ENCODE results near the gene OR9Q1. TPM values are rescaled to one million over a fixed set of nuclear protein-coding genes. Genes with fewer than 3 reads are reported as not detected.

The OR9Q1 gene
- total and polyA plus RNA-seq, 2 of the 8 experiments (the other 6 are each of a cell fraction or from before 2014, with no cell fraction given) = not detected

- Histone ChIP-seq H3K27ac (ENCODE audit: low read depth, low read length) (no peak overlapping the region), H2BK5ac (ENCODE audit: low read depth, low read length) (no peak overlapping the region), H3K4me3 (ENCODE audit: extremely low read depth in 1 of 4, insufficient read depth in 2 of 4, low read depth in 3 of 4, low read length in 4 of 4) (no peak overlapping the region), H3K36me3 (ENCODE audit: control insufficient read depth in 2 of 4, insufficient read depth in 4 of 4, low read length in 3 of 4) (no peaks in the 10 kb centered on the region), H2AFZ (ENCODE audit: low read length) (peak overlapping the region; percentile 94), H3K4ac (replicated peaks; ENCODE audit: insufficient read length, low read depth, low read length) (no peak overlapping the region), H3K27me3 (replicated peaks in 1 of 4; ENCODE audit: control insufficient read depth in 3 of 4, extremely low read depth in 1 of 4, insufficient read depth in 3 of 4, low read length in 3 of 4) (no peaks in the 10 kb centered on the region), H3K56ac (replicated peaks; ENCODE audit: insufficient read length, low read depth, low read length) (no peak overlapping the region), H2BK120ac (replicated peaks; ENCODE audit: low read depth, low read length) (peak overlapping the region; percentile 44), H3K18ac (ENCODE audit: extremely low read depth, low read length) (no peak overlapping the region), H2AK5ac (ENCODE audit: low read depth, low read length) (no peak overlapping the region), H3K4me2 (ENCODE audit: insufficient read depth in 1 of 2, low read depth in 2 of 2, low read length in 2 of 2) (no peak overlapping the region; a peak in 1 of 4 replicates), H3K14ac (ENCODE audit: insufficient read length) (no peak overlapping the region), H3K4me1 (replicated peaks in 1 of 4; ENCODE audit: control insufficient read depth in 3 of 4, insufficient read depth in 4 of 4, low read length in 3 of 4) (peaks cover 0 to 19% (median 16%) of the 10 kb centered on the region in 4 experiments; a peak in 6 of 7 replicates), H4K5ac (ENCODE audit: insufficient read length, low read depth, low read length) (no peak overlapping the region), H3K23me2 (ENCODE audit: low read depth, low read length) (no peaks in the 10 kb centered on the region), H4K91ac (replicated peaks; ENCODE audit: insufficient read length, low read length) (no peak overlapping the region), H3K79me2 (ENCODE audit: control insufficient read depth in 1 of 2, insufficient read depth in 2 of 2, low read length in 2 of 2) (no peaks in the 10 kb centered on the region), H4K20me1 (replicated peaks in 1 of 2; ENCODE audit: control insufficient read depth in 1 of 2, insufficient read depth in 2 of 2, low read length in 2 of 2) (no peaks in the 10 kb centered on the region), H3K9ac (replicated peaks in 1 of 4; ENCODE audit: extremely low read depth in 1 of 4, low read depth in 3 of 4, low read length in 3 of 4) (peak overlapping the region in 1 of 4 experiments; percentile 50; a peak in 1 of 7 replicates), H2BK15ac (ENCODE audit: low read length) (no peak overlapping the region), H3K79me1 (ENCODE audit: low read depth, low read length) (no peaks in the 10 kb centered on the region), H3K9me3 (ENCODE audit: insufficient read depth in 2 of 2, low read depth in 1 of 2, low read length in 1 of 2) (no peaks in the 10 kb centered on the region), H4K8ac (ENCODE audit: extremely low read depth, insufficient read depth, low read length) (no peak overlapping the region), H3K23ac (ENCODE audit: insufficient read length) (no peak overlapping the region), H2BK12ac (ENCODE audit: low read depth, low read length) (0 out of 2 replicates have a peak overlapping the region, but pooled peaks have one; percentile 13), H2BK20ac (ENCODE audit: low read length) (peak overlapping the region; percentile 76; the same call in 1 of the 2 replicates)
- no peak for TF ChIP-seq CHD2 (IDR thresholded peaks at IDR 0.05; ENCODE audit: low read length)
- DNase-seq (ENCODE audit: low read depth in 1 of 2, low spot score in 2 of 2) = no peak
- WGBS, 2 experiments (ENCODE audit: extremely low coverage in 1 of 2, insufficient coverage in 1 of 2, insufficient read length in 1 of 2, insufficient replicate concordance in 2 of 2, low coverage in 1 of 2, low lambda C conversion rate in 2 of 2, missing lambda C conversion rate in 1 of 2) = 86% methylated on average over 3 of the region's 3 CpGs; no CpG with 5 or more reads in 1 of the 2 experiments
- CTCF ChIA-PET (ENCODE audit: partially characterized antibody) = interaction anchor here (0.7 to 3.5 kb wide), 29 partner anchors 9 to 463 kb away, joined by 3 to 19 read pairs (median 4); partner anchors contain the start of gene BTBD18
- POLR2A ChIA-PET (ENCODE audit: partially characterized antibody) = no interaction called here
- no peak for FAIRE-seq
Observed at GRCh38 chr11:58060535-58060934, 36.9 kb downstream of the OR9Q1 start.
